GM18508 (cell line): Measurements from ENCODE around the gene EFCAB8.
"Not testable (repeated sequence)": the region's sequence is repeated elsewhere in the genome, so short reads cannot be mapped to it uniquely, and the experiment has no call there.

Source experiments
- ATAC-seq: cut with Tn5 transposase; IDR thresholded peaks from one replicate; pipeline ENCODE4 v1.9.1; 2021; ENCODE audit warnings: moderate number of reproducible peaks; ENCODE audit not compliant: insufficient read depth, unreplicated experiment

Gene EFCAB8

DNA sequence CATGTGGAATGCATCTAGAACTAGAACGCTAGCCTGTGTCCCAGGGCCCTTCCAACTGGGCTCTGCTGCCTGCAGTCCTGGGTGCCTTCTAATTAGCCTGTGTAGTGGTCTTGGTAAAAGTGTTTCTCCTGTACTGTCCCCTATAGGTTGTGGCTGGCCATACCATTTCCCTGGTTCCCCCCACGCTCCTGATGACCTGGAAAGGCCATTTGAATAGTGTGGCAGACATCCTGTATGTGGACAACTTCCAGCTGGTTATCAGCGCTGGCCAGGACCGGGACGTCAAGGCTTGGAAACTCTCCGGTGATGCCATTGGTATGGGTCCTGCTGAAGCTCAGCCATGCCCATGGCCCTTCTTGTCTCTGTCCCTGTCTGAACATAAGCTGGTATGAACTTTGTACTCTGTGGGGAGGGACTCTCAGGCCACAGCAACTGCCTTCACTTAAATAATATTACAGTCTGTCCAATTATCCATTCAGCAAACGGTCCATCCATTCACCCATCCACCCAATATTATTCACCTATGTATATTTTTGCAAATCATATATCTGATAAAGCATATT lies 84.8 kb downstream of the EFCAB8 start:
- no peak for ATAC-seq

DNA sequence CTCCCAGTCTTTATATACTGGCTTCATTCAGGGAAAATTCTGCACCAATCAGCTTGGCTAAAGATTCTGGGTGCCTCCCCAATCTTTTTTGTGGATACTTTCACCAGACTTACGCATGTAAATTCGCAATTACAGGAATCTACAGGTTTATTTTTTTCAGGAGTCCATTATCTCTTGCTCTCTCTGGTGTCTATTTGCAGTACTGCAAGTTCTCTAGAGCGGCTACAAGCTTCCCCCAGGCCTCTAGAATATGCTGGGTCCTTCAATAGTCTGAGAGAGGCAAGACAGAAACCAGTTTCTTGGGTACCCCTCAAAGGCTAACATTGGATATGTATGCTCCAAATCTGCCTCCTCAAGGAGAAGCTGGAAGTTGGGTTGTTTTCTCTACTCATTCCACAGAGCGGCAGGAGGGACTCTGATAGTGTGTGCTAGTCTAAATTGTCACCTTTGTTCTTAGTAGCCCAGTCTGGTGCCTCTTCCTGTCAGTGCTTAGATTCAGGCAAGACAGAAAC lies 87.0 kb downstream of the EFCAB8 start:
- ATAC-seq, result no peak

- no peak for ATAC-seq
Measured at GRCh38 chr20:32946629-32947028, 87.9 kb downstream of the EFCAB8 start.

GRCh38 chr20:32950539-32950938 lies 91.8 kb downstream of the EFCAB8 start:
- ATAC-seq, result not testable (repeated sequence)

DNA sequence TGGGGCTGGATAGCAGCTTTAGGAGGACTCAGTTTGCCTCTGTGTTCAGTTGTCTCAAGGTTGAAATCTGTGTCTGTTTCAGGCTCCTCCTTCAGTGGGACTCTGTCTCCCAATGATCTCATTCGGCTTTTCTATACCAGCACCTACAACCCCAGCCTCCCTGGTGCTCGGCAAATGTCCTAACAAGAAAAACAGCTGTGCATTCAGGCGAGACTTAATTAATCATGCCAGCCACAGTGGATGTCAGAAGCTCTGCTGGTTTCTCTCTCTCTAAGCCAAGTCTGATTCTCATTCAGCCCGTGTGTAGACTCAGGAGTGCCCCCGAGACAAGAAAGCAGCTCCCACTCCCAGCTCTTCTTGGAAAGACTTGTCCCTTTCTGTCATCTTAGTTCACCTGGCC lies 98.7 kb downstream of the EFCAB8 start:
- no peak for ATAC-seq

DNA sequence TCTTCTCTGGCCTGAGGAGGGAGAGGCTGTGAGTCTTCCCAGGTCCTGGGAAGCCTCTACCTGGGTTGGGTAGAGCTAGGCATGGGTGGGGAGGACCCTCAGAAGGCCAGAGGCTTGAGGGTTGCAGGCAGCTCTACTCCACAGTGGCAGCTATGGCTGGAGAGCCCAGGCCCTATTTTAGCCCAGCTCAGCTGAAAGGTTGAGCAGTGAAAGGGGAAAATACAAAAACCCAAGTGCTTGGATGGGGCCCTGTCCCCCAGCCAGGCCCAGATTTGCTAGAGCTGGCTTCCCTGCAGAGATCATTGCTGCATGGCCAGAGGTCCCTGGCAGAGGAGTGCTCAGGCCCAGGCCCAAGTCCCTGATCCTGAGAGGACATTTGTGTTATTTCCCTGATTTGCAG lies 99.9 kb downstream of the EFCAB8 start:
- no peak for ATAC-seq

- no peak for ATAC-seq
Measured at GRCh38 chr20:32959351-32960221, 100.9 kb downstream of the EFCAB8 start.

DNA sequence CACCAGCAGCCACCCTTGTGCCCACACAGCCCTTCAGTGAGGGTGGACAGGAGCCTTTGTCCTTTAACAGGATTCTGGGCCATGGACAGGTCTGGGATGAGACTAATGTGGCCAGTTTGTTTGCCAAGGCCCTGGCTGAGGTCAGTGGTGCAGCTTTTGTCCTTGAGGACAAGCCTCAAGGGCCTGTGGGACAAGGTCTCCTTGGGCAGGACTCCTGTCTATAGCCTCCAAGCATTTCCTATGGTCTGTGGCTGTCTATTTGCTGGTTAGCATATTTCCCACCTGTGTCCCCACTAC lies 101.4 kb downstream of the EFCAB8 start:
- ATAC-seq, result no peak

DNA sequence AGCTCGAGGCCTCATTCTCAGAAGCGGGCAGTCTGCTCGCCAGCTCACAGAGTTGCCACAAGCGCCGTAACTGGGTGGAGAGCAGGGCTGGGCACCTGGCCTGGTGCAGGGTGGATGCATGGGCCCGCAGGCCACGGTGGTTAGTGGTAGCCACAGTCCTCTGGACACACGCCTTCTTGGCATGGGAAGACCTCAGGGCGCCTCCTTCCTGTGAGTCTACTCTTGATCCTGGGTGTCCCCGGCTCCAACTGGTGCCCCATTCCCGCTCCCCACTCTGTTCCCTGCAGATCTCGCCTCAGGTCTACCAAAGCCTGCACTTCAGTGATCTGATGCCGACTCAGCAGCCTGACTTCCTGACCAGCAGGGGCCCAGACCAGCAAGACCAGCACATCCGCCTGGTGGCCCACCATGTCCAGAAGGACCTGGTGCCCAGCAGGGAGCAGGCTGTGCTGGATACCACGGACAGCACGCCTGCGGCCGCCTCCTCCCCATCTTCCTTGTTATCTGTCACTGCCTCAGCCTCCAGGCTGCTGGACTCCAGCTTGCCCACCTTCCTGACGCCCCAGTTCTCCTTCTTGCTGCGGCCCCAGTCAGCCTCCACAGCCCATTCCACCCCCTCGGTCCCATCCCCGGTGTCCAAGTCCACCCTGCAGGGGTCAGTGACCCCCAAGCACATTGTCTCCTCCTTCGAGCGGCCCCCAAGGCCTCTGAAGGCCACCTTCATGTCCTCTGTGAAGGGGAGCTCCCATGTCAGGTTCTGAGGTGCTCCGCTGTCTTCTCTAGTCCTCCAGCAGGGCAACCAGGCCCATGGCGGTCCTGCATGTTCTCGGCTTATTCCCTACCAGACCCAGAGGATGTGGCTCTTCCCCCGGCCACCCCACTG lies 102.4 kb downstream of the EFCAB8 start:
- no peak for ATAC-seq

DNA sequence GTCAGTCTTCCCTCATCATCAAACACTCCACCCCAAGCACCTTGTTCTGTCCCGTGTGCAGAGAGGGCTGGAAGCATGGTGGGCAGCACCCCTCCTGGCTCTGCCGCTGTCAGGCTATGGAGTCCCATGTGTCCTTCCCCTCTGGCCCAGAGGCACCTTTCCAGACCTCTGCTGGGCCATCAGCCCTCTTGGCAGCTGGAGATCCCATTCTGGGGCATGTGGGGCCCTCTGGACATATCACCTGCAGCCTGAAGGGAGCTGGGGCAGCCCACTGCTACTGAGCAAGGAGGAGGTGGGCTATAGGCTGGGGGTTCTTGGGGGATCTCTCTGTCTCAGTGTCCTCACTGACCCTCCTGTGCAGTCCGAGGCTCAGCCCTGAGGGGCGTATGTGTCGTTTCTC lies 103.3 kb downstream of the EFCAB8 start:
- no peak for ATAC-seq

DNA sequence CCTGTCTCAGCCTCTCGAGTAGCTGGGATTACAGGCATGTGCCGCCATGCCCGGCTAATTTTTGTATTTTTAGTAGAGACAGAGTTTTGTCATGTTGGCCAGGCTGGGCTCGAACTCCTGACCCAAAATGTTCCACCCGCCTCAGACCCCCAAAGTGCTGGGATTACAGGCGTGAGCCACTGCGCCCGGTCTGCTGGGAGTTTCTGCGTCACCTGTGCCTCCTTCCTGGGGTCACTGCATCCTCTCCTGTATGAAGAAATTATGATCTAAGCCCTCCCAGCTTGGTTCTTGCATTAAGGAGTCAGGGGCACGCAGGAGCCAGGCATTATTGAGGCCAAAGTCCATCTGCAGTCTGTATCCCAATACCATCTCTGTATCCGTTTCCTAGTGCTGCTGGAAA lies 103.9 kb downstream of the EFCAB8 start:
- ATAC-seq, result not testable (repeated sequence)

DNA sequence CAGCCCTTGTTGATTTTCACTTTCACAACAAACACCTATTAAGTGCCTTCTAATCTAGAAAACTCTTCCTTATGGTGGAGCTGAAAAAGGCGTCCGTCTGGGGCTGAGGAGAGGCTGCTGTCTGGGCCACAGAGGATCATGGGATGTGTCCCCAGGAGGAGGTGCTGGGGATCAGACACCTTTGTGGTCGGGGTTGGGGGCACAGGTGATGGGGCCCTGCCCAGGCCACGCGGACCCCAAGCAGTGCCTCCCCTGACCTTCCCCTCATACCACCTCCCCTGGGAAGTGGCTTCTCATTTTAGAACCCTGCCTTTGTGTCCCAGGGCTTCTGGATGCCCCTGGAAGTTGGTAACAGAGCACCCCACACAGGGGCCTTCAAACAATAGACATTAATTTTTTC lies 104.5 kb downstream of the EFCAB8 start:
- no peak for ATAC-seq

DNA sequence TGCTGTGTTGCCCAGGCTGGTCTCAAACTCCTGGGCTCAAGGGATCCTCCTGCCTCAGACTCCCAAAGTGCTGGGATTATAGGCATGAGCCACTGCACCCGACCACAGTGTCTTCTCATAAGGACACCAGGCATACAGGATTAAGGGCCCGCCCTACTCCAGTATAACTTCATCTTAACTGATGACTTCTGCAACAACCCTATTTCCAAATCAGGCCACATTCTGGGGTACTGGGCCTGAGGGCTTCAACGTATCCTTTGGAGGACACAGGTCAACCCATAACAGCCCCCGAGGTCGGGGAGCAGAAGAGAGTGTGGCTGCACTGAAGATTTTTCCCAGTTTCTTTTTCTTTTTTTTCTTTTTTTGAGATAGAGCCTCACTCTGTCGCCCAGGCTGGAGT lies 105.9 kb downstream of the EFCAB8 start:
- no peak for ATAC-seq

DNA sequence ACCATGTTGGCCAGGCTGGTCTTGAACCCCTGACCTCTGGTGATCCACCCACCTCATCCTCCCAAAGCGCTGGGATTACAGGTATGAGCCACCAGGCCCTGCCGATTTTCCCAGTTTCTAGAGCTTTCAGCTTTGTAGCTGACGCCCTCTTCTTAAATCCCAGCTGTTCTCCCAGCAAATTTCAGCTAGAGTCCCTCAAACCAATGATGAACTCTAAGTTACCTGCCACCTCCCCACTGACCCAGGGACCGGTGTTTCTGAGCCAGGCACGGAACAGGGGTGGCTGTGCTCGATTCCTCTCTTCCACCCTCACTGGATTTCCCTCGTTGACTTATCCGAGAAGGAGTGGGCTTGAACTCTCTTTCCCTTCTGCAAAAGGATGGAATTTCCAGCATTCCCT lies 106.4 kb downstream of the EFCAB8 start:
- no peak for ATAC-seq

GRCh38 chr20:32965581-32966373 lies 107.1 kb downstream of the EFCAB8 start:
- no peak for ATAC-seq

GRCh38 chr20:32966382-32966781 lies 107.7 kb downstream of the EFCAB8 start:
- no peak for ATAC-seq

GRCh38 chr20:32966881-32967781 lies 108.4 kb downstream of the EFCAB8 start:
- no peak for ATAC-seq

GRCh38 chr20:32967961-32968457 lies 109.3 kb downstream of the EFCAB8 start:
- ATAC-seq, result no peak
